ENCODE data around the gene XRN1.

GRCh38 chr3:142445816-142446254 lies 2.0 kb downstream of the XRN1 start:
- TF ChIP-seq CTCF (conservative IDR thresholded peaks at IDR 0.05 in 1 of 2, IDR thresholded peaks at IDR 0.05 in 1 of 2; ENCODE audit: low read depth in 1 of 2, low read length in 2 of 2) (no peak), EZH2 (IDR thresholded peaks at IDR 0.05; ENCODE audit: low read length, missing control alignments) (no peak)
